HepG2 (cell line): ENCODE results near the gene PALM3. TPM values are rescaled to one million over a fixed set of nuclear protein-coding genes. Genes with fewer than 3 reads are reported as not detected.
A peak's percentile ranks its signal among the peaks of the same experiment; 100 is the strongest.

Source experiments
- HDAC1 ChIP-seq: sonication (generic); formaldehyde crosslinking; IDR thresholded peaks from 2 replicates; pipeline ENCODE4 v1.5.1; 2020; ENCODE audit warnings: mild to moderate bottlenecking, missing genetic modification reagents
- KDM5A ChIP-seq: fragments of 200-600 bp; sonication (generic); IDR thresholded peaks from 2 replicates; pipeline ENCODE4 v1.7.0; 2018; ENCODE audit warnings: antibody characterized with exemption, mild to moderate bottlenecking, low read length, borderline replicate concordance
- NFE2L1 ChIP-seq: sonication (generic); formaldehyde crosslinking; IDR thresholded peaks from 2 replicates; pipeline ENCODE4 v1.4.0; 2020; ENCODE audit warnings: missing genetic modification reagents, mild to moderate bottlenecking, borderline replicate concordance
- NR2F6 ChIP-seq, 2 experiments: IDR thresholded peaks; 2 replicates each; pipeline ENCODE4 v1.6.1; 2016; ENCODE audit warnings: antibody characterized with exemption in 1 of 2, mild to moderate bottlenecking in 1 of 2
- PLRG1 ChIP-seq: fragments of 450-650 bp; conservative IDR thresholded peaks from 2 replicates; pipeline ENCODE4 v1.6.1; 2016
- ZKSCAN5 ChIP-seq: sonication (generic); formaldehyde crosslinking; IDR thresholded peaks from 2 replicates; pipeline ENCODE4 v1.5.1; 2020; ENCODE audit warnings: mild to moderate bottlenecking, missing genetic modification reagents
- ZNF225 ChIP-seq: sonication (generic); formaldehyde crosslinking; IDR thresholded peaks from 2 replicates; pipeline ENCODE4 v1.4.0; 2020; ENCODE audit warnings: mild to moderate bottlenecking, missing genetic modification reagents
- ZNF296 ChIP-seq: sonication (generic); formaldehyde crosslinking; conservative IDR thresholded peaks from 2 replicates; pipeline ENCODE4 v1.5.0; 2020; ENCODE audit warnings: mild to moderate bottlenecking, missing genetic modification reagents
- ZNF446 ChIP-seq: sonication (generic); formaldehyde crosslinking; IDR thresholded peaks from 2 replicates; pipeline ENCODE4 v1.5.0; 2020; ENCODE audit warnings: mild to moderate bottlenecking, missing genetic modification reagents
- ZNF451 ChIP-seq: sonication (generic); formaldehyde crosslinking; IDR thresholded peaks from 2 replicates; pipeline ENCODE4 v1.5.0; 2020; ENCODE audit warnings: mild to moderate bottlenecking, missing genetic modification reagents
- polyA plus RNA-seq, 8 experiments: library from polyadenylated mRNA; depleted of rRNA in 3 of 8; stranded (reverse) in 7 of 8; unstranded in 1 of 8; fragments of >200 nt; fragmentation: Illumina TruSeq in 4 of 8; extraction: Trizol in 4 of 8; gene quantifications; 2 replicates each; pipeline versions ENCODE4 v1.2.1 to v1.2.3, GENCODE V29; 2011 to 2016; ENCODE audit warnings: low read depth in 4 of 8, missing spikeins in 1 of 8, mixed read lengths in 1 of 8; ENCODE audit not compliant: insufficient read depth in 1 of 8
- total RNA-seq, 5 experiments: library from RNA; depleted of rRNA; stranded (reverse); fragments of >200 nt; fragmentation: Illumina TruSeq; extraction: Trizol; gene quantifications; 2 replicates each; pipeline ENCODE4 v1.2.3, GENCODE V29; 2016; ENCODE audit warnings: low read depth in 1 of 5
- TF ChIP-seq, protein P1 (sequence below): sonication (generic); formaldehyde crosslinking; IDR thresholded peaks from 2 replicates; pipeline ENCODE4 v1.4.0; 2020; ENCODE audit warnings: mild to moderate bottlenecking, missing genetic modification reagents
- TF ChIP-seq, protein P2 (sequence below): sonication (generic); formaldehyde crosslinking; IDR thresholded peaks from 2 replicates; pipeline ENCODE4 v1.5.0; 2020; ENCODE audit warnings: mild to moderate bottlenecking, missing genetic modification reagents, borderline replicate concordance
- TF ChIP-seq, protein P3 (sequence below): sonication (generic); formaldehyde crosslinking; IDR thresholded peaks from 2 replicates; pipeline ENCODE4 v1.5.1; 2020; ENCODE audit warnings: missing genetic modification reagents, mild to moderate bottlenecking, borderline replicate concordance
- TF ChIP-seq, protein P4 (sequence below): IDR thresholded peaks from 2 replicates; pipeline ENCODE4 v1.6.1; 2012; ENCODE audit warnings: inconsistent platforms
- TF ChIP-seq, protein P5 (sequence below): sonication (generic); formaldehyde crosslinking; IDR thresholded peaks from 2 replicates; pipeline ENCODE4 v1.5.0; 2020; ENCODE audit warnings: mild to moderate bottlenecking, missing genetic modification reagents, moderate library complexity

Gene PALM3
- total and polyA plus RNA-seq, 2 of the 13 experiments (the other 11 are each of a cell fraction or from before 2014, with no cell fraction given) = 0.79 to 2.4 TPM

DNA sequence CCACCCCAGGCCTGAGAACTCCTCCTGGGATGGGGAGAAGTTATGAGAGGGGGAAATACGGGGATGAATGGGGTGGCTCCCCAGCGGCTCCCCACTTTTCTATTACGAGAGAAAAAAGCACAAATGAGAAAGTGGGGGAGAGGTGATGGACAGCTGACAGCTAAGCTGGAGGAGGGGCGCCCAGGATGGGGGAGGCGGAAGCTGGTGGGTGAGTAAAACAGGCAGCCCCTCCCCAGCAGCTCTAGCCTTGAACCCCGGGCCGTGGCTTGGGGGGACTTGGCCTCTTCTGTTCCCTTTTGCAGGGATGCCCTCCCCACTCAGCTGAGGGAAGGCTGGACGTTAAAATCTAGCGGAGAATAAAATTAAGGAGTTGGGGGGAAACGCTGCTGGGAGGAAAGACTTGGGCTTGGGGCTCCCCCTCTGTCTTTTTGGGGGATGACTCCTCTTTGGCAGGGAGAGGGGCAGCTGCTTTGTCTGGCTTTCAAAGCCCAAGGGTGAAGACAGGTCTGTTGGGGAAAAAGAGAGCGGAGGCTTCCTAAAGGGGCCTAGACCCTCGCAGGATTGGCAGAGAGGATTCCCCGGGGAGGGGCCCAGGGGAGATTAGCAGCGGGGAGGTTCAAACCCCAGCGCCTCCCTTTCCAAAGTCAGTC, 30.1 kb upstream of the PALM3 start (continued):
- no peak for TF ChIP-seq ZNF296 (CRISPR knock-in tag)
- TF ChIP-seq ZNF451 = no peak
- TF ChIP-seq ZKSCAN5 (CRISPR knock-in tag) = no peak
- TF ChIP-seq, protein P1, sequence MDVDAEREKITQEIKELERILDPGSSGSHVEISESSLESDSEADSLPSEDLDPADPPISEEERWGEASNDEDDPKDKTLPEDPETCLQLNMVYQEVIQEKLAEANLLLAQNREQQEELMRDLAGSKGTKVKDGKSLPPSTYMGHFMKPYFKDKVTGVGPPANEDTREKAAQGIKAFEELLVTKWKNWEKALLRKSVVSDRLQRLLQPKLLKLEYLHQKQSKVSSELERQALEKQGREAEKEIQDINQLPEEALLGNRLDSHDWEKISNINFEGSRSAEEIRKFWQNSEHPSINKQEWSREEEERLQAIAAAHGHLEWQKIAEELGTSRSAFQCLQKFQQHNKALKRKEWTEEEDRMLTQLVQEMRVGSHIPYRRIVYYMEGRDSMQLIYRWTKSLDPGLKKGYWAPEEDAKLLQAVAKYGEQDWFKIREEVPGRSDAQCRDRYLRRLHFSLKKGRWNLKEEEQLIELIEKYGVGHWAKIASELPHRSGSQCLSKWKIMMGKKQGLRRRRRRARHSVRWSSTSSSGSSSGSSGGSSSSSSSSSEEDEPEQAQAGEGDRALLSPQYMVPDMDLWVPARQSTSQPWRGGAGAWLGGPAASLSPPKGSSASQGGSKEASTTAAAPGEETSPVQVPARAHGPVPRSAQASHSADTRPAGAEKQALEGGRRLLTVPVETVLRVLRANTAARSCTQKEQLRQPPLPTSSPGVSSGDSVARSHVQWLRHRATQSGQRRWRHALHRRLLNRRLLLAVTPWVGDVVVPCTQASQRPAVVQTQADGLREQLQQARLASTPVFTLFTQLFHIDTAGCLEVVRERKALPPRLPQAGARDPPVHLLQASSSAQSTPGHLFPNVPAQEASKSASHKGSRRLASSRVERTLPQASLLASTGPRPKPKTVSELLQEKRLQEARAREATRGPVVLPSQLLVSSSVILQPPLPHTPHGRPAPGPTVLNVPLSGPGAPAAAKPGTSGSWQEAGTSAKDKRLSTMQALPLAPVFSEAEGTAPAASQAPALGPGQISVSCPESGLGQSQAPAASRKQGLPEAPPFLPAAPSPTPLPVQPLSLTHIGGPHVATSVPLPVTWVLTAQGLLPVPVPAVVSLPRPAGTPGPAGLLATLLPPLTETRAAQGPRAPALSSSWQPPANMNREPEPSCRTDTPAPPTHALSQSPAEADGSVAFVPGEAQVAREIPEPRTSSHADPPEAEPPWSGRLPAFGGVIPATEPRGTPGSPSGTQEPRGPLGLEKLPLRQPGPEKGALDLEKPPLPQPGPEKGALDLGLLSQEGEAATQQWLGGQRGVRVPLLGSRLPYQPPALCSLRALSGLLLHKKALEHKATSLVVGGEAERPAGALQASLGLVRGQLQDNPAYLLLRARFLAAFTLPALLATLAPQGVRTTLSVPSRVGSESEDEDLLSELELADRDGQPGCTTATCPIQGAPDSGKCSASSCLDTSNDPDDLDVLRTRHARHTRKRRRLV = no peak
- no peak for TF ChIP-seq NFE2L1 (CRISPR knock-in tag)
- TF ChIP-seq KDM5A = peak; percentile 19; the same call in 1 of the 2 replicates
- no peak for TF ChIP-seq ZNF225 (CRISPR knock-in tag)
- TF ChIP-seq HDAC1 = 0 out of 2 replicates have a peak, but pooled peaks have one; percentile 41
- TF ChIP-seq, protein P2, sequence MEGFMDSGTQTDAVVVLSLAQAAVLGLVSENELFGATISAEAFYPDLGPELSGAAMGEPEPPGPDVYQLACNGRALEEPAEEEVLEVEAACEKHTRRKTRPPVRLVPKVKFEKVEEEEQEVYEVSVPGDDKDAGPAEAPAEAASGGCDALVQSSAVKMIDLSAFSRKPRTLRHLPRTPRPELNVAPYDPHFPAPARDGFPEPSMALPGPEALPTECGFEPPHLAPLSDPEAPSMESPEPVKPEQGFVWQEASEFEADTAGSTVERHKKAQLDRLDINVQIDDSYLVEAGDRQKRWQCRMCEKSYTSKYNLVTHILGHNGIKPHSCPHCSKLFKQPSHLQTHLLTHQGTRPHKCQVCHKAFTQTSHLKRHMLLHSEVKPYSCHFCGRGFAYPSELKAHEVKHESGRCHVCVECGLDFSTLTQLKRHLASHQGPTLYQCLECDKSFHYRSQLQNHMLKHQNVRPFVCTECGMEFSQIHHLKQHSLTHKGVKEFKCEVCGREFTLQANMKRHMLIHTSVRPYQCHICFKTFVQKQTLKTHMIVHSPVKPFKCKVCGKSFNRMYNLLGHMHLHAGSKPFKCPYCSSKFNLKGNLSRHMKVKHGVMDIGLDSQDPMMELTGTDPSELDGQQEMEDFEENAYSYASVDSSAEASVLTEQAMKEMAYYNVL = no peak
- TF ChIP-seq NR2F6 (IDR thresholded peaks at IDR 0.05) = 0 out of 2 replicates have a peak, but pooled peaks have one; percentile 2
- TF ChIP-seq NR2F6 (CRISPR knock-in tag; IDR thresholded peaks at IDR 0.05) = no peak
- TF ChIP-seq, protein P3, sequence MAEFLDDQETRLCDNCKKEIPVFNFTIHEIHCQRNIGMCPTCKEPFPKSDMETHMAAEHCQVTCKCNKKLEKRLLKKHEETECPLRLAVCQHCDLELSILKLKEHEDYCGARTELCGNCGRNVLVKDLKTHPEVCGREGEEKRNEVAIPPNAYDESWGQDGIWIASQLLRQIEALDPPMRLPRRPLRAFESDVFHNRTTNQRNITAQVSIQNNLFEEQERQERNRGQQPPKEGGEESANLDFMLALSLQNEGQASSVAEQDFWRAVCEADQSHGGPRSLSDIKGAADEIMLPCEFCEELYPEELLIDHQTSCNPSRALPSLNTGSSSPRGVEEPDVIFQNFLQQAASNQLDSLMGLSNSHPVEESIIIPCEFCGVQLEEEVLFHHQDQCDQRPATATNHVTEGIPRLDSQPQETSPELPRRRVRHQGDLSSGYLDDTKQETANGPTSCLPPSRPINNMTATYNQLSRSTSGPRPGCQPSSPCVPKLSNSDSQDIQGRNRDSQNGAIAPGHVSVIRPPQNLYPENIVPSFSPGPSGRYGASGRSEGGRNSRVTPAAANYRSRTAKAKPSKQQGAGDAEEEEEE (CRISPR knock-in tag) = no peak
- TF ChIP-seq, protein P4, sequence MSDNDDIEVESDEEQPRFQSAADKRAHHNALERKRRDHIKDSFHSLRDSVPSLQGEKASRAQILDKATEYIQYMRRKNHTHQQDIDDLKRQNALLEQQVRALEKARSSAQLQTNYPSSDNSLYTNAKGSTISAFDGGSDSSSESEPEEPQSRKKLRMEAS = no peak
- TF ChIP-seq ZNF446 = no peak
- TF ChIP-seq PLRG1 = no peak
- TF ChIP-seq, protein P5, sequence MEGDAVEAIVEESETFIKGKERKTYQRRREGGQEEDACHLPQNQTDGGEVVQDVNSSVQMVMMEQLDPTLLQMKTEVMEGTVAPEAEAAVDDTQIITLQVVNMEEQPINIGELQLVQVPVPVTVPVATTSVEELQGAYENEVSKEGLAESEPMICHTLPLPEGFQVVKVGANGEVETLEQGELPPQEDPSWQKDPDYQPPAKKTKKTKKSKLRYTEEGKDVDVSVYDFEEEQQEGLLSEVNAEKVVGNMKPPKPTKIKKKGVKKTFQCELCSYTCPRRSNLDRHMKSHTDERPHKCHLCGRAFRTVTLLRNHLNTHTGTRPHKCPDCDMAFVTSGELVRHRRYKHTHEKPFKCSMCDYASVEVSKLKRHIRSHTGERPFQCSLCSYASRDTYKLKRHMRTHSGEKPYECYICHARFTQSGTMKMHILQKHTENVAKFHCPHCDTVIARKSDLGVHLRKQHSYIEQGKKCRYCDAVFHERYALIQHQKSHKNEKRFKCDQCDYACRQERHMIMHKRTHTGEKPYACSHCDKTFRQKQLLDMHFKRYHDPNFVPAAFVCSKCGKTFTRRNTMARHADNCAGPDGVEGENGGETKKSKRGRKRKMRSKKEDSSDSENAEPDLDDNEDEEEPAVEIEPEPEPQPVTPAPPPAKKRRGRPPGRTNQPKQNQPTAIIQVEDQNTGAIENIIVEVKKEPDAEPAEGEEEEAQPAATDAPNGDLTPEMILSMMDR (CRISPR knock-in tag) = no peak
